Stimulated activated CD4-positive, alpha-beta T cell treated with anti-CD3 and anti-CD28 coated beads, Interleukin-15, amount 100 ng/mL, for 48 hours (primary cell): ENCODE data around the gene MTREX.

Experiments used
- DNase-seq, 2 donors: peaks; one replicate each; pipeline ENCODE4 v3.0.0-alpha.2; 2020; ENCODE audit warnings: low read depth in 2 of 2

MTREX gene

GRCh38 chr5:55324815-55325418 lies 17.1 kb downstream of the MTREX start:
- DNase-seq: no peak

GRCh38 chr5:55325621-55326020 lies 17.8 kb downstream of the MTREX start:
- no peak for DNase-seq

GRCh38 chr5:55327281-55327680 lies 19.5 kb downstream of the MTREX start:
- no peak for DNase-seq

GRCh38 chr5:55331321-55331720 lies 23.5 kb downstream of the MTREX start:
- no peak for DNase-seq

GRCh38 chr5:55333017-55333416 lies 25.2 kb downstream of the MTREX start:
- no peak for DNase-seq

- no peak for DNase-seq
Measured at GRCh38 chr5:55333811-55334210, 26.0 kb downstream of the MTREX start.

GRCh38 chr5:55338092-55338613 lies 30.4 kb downstream of the MTREX start:
- no peak for DNase-seq

- DNase-seq: peak; percentile 51 to 55
Measured at GRCh38 chr5:55338810-55339243, 31.0 kb downstream of the MTREX start.

- DNase-seq: no peak
Measured at GRCh38 chr5:55343107-55343506, 35.3 kb downstream of the MTREX start.

- no peak for DNase-seq
Measured at GRCh38 chr5:55343609-55344008, 35.8 kb downstream of the MTREX start.

- peak; percentile 22 to 49 for DNase-seq
Measured at GRCh38 chr5:55344392-55344992, 36.7 kb downstream of the MTREX start.

GRCh38 chr5:55345327-55345726 lies 37.5 kb downstream of the MTREX start:
- no peak for DNase-seq

- DNase-seq: no peak
Measured at GRCh38 chr5:55347786-55348185, 40.0 kb downstream of the MTREX start.

GRCh38 chr5:55350754-55351153 lies 43.0 kb downstream of the MTREX start:
- no peak for DNase-seq

- no peak for DNase-seq
Measured at GRCh38 chr5:55356896-55357295, 49.1 kb downstream of the MTREX start.

GRCh38 chr5:55360190-55360589 lies 52.4 kb downstream of the MTREX start:
- DNase-seq: no peak

- no peak for DNase-seq
Measured at GRCh38 chr5:55363856-55364255, 56.1 kb downstream of the MTREX start.

- no peak for DNase-seq
Measured at GRCh38 chr5:55364537-55365055, 56.8 kb downstream of the MTREX start.

GRCh38 chr5:55370291-55370925 lies 62.6 kb downstream of the MTREX start:
- DNase-seq: no peak

- no peak for DNase-seq
Measured at GRCh38 chr5:55371145-55371544, 63.4 kb downstream of the MTREX start.

GRCh38 chr5:55372130-55372925 lies 64.5 kb downstream of the MTREX start:
- no peak for DNase-seq

- no peak for DNase-seq
Measured at GRCh38 chr5:55377810-55378209, 70.0 kb downstream of the MTREX start.
